ENCODE results near the gene HOXC6. TPM values are rescaled to one million over a fixed set of nuclear protein-coding genes. Genes with fewer than 3 reads are reported as not detected.

Gene HOXC6
- total RNA-seq, 1 donor from 2014 or later, result not detected

Other genes with a start within 250 kb of the HOXC6 start
- not detected in 2 replicates for gene HOXC13, start 89.6 kb upstream of the HOXC6 start, total RNA-seq
- not detected in 2 replicates for gene HOXC12, start 73.5 kb upstream of the HOXC6 start, total RNA-seq
- gene HOXC11, start 55.3 kb upstream of the HOXC6 start, total RNA-seq, result not detected in 2 replicates
- not detected in 2 replicates for gene HOTAIR, start 53.5 kb upstream of the HOXC6 start, total RNA-seq
- gene HOXC10, start 43.3 kb upstream of the HOXC6 start, total RNA-seq, result not detected in 2 replicates
- not detected in 2 replicates for gene HOXC9, start 28.3 kb upstream of the HOXC6 start, total RNA-seq
- gene HOXC8, start 19.5 kb upstream of the HOXC6 start, total RNA-seq, result not detected in 2 replicates
- not detected in 2 replicates for gene HOXC5, start 4.6 kb downstream of the HOXC6 start, total RNA-seq
- gene HOXC4, start 25.4 kb downstream of the HOXC6 start, total RNA-seq, result not detected in 2 replicates
- gene SMUG1, start 160.5 kb downstream of the HOXC6 start, total RNA-seq, result 36.1 and 48.5 TPM in 2 replicates